HG03066 (cell line): ENCODE results near the gene NRAP.

ENCODE experiments used
- ATAC-seq: cut with Tn5 transposase; IDR thresholded peaks from one replicate; pipeline ENCODE4 v1.9.1; 2021; ENCODE audit warnings: low read depth; ENCODE audit not compliant: unreplicated experiment

NRAP gene

GRCh38 chr10:113643183-113643582 lies 20.7 kb downstream of the NRAP start:
- ATAC-seq = no peak

DNA sequence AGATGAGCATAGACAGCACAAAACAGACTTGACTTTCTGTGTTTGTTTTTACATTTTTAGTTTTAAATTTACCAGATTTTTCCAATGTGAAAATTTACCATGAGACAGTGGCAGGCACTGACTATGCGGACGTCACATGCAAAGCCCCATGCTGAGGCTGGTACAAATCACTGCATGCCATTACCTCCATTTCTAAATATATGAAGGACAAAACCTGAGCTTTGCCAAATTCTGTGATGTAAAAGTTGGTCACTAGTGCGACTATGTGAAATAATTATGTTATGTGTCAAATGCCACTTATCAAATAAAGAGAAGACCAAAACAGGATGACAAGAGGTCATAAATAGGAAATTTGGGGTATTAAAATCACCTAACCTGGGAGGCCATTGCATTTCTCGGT lies 22.1 kb downstream of the NRAP start:
- ATAC-seq = no peak

DNA sequence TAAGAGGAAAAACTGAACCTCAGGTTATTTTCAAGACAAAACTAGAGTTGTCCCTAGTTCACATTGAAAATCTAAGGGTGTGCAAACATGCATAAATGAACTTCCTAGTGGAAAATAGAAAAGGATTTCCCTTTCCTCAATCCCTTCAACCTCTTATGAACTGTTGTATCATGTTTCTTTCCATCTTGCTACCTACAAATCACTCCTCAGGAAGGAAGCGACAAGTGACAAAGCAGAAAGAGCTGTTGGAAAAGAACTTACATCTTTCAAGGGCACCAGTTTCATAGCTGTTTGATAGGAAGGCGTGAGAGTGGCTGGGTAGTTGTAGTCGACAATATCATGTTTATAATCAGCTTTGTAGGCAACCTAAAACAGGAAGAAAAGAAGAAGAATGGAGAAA lies 23.9 kb downstream of the NRAP start:
- ATAC-seq = no peak

- ATAC-seq = no peak
Measured at GRCh38 chr10:113631684-113632367, 32.0 kb downstream of the NRAP start.

- no peak for ATAC-seq
Measured at GRCh38 chr10:113630929-113631533, 32.8 kb downstream of the NRAP start.

- ATAC-seq = no peak
Measured at GRCh38 chr10:113628607-113629153, 35.2 kb downstream of the NRAP start.

DNA sequence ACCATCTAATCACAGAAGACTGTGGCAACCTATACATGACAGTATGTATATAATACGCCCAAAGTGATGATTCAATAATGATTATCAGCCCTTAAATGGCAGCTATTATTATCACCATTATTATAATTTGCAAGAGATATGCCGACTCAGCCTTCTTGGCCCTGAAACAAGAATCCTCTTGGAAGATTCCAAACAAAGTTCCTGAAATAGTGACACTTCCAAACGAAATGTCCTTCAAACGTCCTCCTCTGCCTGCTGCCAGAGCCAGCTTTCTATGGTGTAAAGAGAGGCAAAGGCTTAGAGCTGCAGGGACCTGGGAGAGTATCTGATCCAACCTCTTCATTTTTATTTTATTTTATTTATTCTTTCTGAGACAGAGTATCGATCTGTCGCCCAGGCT lies 36.0 kb downstream of the NRAP start:
- no peak for ATAC-seq

DNA sequence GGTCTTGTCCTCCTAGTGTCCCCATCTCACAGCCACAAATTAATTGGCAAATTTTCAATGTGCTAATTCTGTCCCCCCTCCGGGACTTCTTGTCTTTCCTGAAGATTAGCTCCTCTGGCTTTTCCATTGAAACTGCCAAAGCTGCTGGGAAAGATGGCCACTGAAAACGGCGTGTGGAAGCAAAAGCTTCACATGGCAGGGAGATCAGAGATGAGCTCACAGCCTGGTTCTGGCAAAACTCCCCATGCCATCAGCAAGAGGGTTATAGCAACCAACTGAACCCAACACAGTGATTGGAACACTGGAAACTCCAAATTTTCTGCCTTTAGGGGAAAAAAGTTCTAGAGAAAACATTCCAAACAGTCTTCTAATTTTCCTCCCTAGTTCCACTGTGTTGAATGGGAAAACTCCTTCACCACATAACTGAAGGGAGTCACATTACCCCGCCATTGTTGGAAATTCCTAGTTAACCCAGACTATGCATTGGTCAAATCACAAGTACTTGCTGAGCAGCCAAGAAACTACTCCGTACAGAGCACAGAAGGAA lies 37.0 kb downstream of the NRAP start:
- no peak for ATAC-seq

GRCh38 chr10:113625461-113626186 lies 38.2 kb downstream of the NRAP start:
- no peak for ATAC-seq

DNA sequence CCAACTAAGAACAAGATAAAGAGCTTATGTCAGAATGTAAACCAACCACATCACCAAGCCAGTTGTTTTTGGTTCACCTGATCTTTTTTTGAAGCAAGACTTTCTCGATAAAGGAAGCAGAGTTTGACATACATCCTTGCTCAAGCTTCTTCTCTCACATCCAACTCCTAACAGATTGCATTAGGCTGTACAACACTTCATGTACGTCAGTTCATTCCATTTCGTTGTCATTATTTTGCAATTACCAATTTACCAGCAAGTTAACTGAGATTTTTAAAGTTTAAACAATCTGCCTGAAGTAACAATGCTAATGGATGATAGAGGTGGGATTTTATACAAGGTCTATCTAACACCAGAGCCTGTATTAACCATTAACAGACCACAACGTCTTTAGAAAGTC lies 41.0 kb downstream of the NRAP start:
- no peak for ATAC-seq

- no peak for ATAC-seq
Measured at GRCh38 chr10:113621799-113622198, 42.0 kb downstream of the NRAP start.

DNA sequence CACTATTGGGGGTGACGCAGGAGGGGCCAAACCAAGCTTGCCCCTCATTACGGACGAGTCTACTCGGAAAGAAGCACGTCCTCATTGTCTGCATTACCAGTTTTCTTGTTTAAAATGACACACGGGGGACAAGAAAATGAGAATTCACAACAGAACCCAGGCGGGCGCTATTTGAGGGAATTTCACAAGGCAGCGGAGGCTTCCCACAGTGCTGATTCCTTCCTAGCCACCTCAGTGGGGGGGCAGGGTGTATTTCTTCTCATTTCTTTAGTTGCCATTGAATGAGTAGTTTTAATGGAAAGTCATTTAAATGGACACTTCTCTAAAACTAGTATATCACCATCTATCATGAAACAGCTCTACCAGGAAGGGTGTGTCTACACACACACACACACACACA lies 42.9 kb downstream of the NRAP start:
- ATAC-seq = no peak

DNA sequence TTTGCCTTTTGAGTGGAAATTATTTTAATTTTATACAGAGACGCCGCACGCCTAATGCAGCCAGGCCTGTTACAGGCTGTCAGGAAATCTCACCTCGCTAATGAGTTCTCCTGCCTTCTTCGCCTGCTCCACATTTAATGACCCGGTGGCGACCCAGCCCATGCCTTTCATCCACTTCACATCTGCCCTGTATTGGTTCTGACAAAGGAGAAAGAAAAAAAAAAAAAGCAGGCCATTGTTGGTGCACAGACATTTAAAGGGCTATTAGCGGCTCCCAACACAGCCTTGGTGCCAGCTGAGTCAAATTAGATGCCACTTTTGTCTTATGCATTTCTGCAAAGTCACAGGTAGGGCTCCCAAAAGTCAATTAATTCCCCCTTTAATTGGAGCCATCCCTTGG lies 43.3 kb downstream of the NRAP start:
- ATAC-seq = no peak

DNA sequence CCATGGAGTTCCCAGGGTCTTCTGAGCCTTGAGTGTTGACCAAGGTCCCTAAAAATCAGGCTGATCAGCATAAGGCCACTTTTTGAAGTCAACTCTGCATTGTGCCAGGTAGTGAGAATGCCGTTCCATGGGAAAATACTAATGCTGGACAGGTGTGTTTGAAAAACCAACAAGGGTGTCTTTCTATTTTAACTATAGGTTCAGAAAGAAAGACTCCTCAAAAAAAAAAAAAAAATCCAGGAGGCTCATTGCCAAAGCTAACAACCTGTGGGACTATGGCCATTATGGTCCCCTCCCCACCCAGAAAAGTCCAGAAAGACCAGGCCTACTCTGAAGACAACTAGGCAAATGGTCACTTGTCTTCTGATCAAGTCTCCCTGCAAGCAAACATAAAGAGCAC lies 44.4 kb downstream of the NRAP start:
- no peak for ATAC-seq

DNA sequence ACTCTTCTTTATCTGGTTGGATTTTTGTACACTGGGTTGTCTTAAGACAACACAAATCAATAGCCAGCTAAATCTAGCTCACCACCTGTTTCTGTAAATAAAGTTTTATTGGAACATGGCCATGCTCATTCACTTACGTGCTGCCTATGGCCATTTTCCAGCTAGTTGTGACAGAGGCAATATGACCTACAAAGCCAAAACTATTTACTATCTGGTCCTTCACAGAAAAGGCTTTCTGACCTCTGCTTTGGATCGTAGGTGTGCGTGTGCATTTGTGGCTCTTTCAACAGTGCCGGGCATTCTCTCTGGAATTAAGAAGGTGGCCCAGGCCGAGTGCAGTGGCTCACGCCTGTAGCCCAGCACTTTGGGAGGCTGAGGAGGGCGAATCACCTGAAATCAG lies 45.5 kb downstream of the NRAP start:
- ATAC-seq = no peak

DNA sequence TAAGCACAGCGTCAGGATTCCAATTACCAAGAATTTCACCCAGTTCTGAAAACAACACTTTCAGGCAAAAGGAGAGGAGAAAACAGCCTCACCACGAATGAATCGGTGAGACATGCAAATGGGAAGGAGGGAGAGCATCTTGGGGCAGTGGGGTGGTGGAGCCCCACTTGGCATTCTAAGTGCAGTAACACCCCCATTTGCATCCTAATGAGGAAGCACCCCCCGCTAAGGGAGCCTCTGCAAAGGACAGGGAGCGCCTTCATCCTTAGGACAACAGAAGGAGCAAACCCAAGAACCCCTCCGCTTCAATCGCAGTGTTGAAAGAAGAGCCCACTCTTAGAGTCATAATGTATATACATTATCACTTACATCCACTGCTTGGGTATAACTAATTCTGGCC lies 46.8 kb downstream of the NRAP start:
- no peak for ATAC-seq

- ATAC-seq = no peak
Measured at GRCh38 chr10:113616244-113617074, 47.4 kb downstream of the NRAP start.

DNA sequence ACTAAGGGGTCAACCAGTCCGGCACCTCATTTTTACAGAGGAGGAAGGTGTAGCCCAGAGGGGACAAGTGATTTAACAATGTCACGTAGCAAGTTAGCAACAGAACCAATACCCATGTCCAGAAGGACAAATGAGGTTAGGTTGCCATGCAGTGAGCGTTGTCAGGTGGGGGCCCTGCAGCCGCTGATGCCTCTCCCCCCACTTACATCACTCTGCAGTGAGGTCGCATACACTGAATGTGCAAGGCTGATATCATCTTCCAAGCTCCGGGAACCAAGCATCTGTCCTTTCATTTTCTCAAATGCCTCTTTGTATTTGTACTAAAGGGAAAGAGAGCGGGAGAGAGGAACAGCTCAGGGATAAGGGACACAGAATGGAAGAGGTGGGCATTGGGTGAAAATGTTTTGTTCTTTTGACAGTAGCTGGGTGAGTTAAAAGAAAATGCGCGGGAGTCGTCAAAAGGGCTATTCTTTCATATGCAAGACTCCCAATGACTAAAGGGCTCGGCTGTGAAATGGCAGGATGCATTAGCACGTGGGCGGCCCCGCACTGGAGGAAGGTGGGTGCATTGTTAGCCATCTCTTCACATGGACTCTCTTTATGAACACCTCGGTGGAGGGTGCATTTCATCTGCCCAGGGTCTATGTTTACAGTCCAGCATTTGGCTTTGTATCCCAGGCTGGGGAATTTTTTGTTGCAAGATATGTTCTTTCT lies 49.7 kb downstream of the NRAP start:
- no peak for ATAC-seq

- no peak for ATAC-seq
Measured at GRCh38 chr10:113613427-113613826, 50.4 kb downstream of the NRAP start.

DNA sequence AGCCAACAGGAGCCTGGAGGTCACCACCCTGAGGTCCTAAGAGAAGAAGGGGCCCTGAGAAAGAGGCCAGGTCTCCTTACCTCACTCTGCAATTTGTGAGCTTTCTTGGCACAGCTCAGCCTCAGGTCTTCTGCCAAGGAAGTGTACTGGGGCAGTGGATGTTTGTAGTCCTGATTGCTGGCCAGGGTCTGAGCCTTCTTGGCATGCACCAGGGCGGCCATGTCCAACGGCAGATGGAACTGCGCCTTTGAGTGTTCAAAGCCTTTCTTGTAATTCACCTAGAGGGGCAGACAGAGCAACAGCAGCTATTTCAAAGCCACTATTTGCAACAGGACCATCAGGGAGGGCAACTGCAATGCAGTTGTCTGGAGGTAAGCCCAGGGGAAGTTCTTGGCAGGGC lies 51.7 kb downstream of the NRAP start:
- no peak for ATAC-seq
